Nephron (organoid): ENCODE data around the gene HDGFL1.

Source experiments
- H3K27ac Mint-ChIP-seq, 3 experiments: 2 replicates each; pipeline ENCODE4 v1.8.0; 2020; ENCODE audit warnings: mixed read lengths in 3 of 3, mild to moderate bottlenecking in 2 of 3, moderate library complexity in 1 of 3
- H3K27me3 Mint-ChIP-seq: 2 replicates; pipeline ENCODE4 v1.8.0; 2021; ENCODE audit warnings: low read depth, mild to moderate bottlenecking, moderate library complexity, mixed read lengths
- H3K36me3 Mint-ChIP-seq: 2 replicates; pipeline ENCODE4 v1.8.0; 2020; ENCODE audit warnings: low read depth, mixed read lengths
- H3K4me1 Mint-ChIP-seq: 2 replicates; pipeline ENCODE4 v1.8.0; 2020; ENCODE audit warnings: mixed read lengths
- H3K4me3 Mint-ChIP-seq, 3 experiments: 2 replicates each; pipeline ENCODE4 v1.8.0; 2020; ENCODE audit warnings: mild to moderate bottlenecking in 3 of 3, mixed read lengths in 3 of 3, moderate library complexity in 2 of 3
- H3K9me3 Mint-ChIP-seq: 2 replicates; pipeline ENCODE4 v1.8.0; 2020; ENCODE audit warnings: mixed read lengths
- CTCF ChIP-seq, 3 experiments: fragments of 200-600 bp; sonication (generic); IDR thresholded peaks; one replicate each; pipeline ENCODE4 v1.5.0; 2021; ENCODE audit warnings: antibody characterized with exemption in 3 of 3; ENCODE audit not compliant: unreplicated experiment in 3 of 3

HDGFL1 gene

DNA sequence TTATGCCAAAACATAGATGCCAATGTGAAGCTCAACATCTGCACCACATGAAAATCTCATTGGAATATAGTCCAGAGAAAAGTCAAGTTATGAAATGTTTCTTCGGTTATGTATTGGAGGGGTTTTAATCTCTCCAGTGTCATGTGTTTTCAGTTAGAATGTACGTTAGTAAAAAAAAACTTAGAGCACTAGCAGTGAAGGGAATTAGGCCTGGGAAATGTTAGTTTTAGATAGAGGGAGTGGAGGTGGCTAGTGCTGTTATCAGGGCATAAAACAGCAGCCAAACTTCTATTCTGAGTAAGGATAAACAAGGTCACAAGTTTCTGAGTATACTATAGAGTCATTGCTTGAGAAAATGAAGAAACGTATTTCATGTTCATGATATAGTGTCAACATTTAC is 42.9 kb downstream of the HDGFL1 start:
- H3K9me3 Mint-ChIP-seq, result peaks cover 5% of the 10 kb centered on the region
- H3K4me3 Mint-ChIP-seq, result peak overlapping the region in 1 of 3 experiments; percentile 16
- TF ChIP-seq CTCF (IDR thresholded peaks at IDR 0.05; ENCODE audit: unreplicated experiment in 3 of 3), result no peak
- peaks cover 47% of the 10 kb centered on the region for H3K4me1 Mint-ChIP-seq
- H3K27ac Mint-ChIP-seq, result peak overlapping the region; percentile 92 to 96 (median 93)
- no peaks in the 10 kb centered on the region for H3K36me3 Mint-ChIP-seq
- no peaks in the 10 kb centered on the region for H3K27me3 Mint-ChIP-seq

GRCh38 chr6:22613051-22613450 is 43.7 kb downstream of the HDGFL1 start:
- H3K4me1 Mint-ChIP-seq, result peaks cover 40% of the 10 kb centered on the region
- H3K9me3 Mint-ChIP-seq, result peaks cover 7% of the 10 kb centered on the region
- no peaks in the 10 kb centered on the region for H3K36me3 Mint-ChIP-seq
- no peak overlapping the region for H3K4me3 Mint-ChIP-seq
- no peaks in the 10 kb centered on the region for H3K27me3 Mint-ChIP-seq
- H3K27ac Mint-ChIP-seq, result peak overlapping the region; percentile 92 to 96 (median 93)
- TF ChIP-seq CTCF (IDR thresholded peaks at IDR 0.05; ENCODE audit: unreplicated experiment in 3 of 3), result no peak

GRCh38 chr6:22613695-22614094 is 44.3 kb downstream of the HDGFL1 start:
- Mint-ChIP-seq H3K4me3 (peak overlapping the region in 2 of 3 experiments; percentile 19 to 58), H3K27ac (peak overlapping the region; percentile 92 to 96 (median 93)), H3K9me3 (peaks cover 10% of the 10 kb centered on the region), H3K36me3 (peaks cover 4% of the 10 kb centered on the region), H3K27me3 (no peaks in the 10 kb centered on the region), H3K4me1 (peaks cover 36% of the 10 kb centered on the region)
- TF ChIP-seq CTCF (IDR thresholded peaks at IDR 0.05; ENCODE audit: unreplicated experiment in 3 of 3), result no peak

- H3K4me1 Mint-ChIP-seq, result peaks cover 35% of the 10 kb centered on the region
- H3K9me3 Mint-ChIP-seq, result peaks cover 17% of the 10 kb centered on the region
- no peaks in the 10 kb centered on the region for H3K27me3 Mint-ChIP-seq
- peaks cover 4% of the 10 kb centered on the region for H3K36me3 Mint-ChIP-seq
- no peak for TF ChIP-seq CTCF (IDR thresholded peaks at IDR 0.05; ENCODE audit: unreplicated experiment in 3 of 3)
- peak overlapping the region in 2 of 3 experiments; percentile 45 to 96 for H3K27ac Mint-ChIP-seq
- no peak overlapping the region for H3K4me3 Mint-ChIP-seq
Observed at GRCh38 chr6:22614547-22614946, 45.2 kb downstream of the HDGFL1 start.

DNA sequence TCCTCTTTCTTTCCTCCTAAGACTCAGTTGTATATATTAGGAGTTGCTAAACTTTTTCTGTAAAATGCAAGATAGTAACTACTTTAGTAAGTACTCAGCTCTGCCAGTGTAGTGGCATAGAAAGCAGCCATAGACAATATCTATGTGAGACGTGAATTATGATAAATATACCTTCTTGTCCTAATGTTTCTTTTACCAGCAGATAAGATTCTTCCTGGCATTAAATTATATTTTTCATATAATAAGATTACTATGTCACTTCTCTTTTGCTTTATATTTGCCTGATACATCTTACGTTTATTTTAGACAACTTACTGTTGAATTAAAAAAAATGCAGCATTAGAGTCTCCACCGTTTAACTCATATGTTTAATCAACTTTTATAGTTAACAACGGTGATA is 51.7 kb downstream of the HDGFL1 start:
- TF ChIP-seq CTCF (IDR thresholded peaks at IDR 0.05; ENCODE audit: unreplicated experiment in 3 of 3), result no peak
- Mint-ChIP-seq H3K4me3 (no peak overlapping the region), H3K27me3 (no peaks in the 10 kb centered on the region), H3K36me3 (peaks cover 4% of the 10 kb centered on the region), H3K4me1 (peaks cover 17% of the 10 kb centered on the region), H3K27ac (no peak overlapping the region), H3K9me3 (peaks cover 12% of the 10 kb centered on the region)
